Measurements from ENCODE around the gene CST5.
"Not testable (repeated sequence)": the region's sequence is repeated elsewhere in the genome, so short reads cannot be mapped to it uniquely, and the experiment has no call there.

Gene CST5

GRCh38 chr20:23881371-23881770 lies 1.8 kb upstream of the CST5 start:
- TF ChIP-seq MAX (IDR thresholded peaks at IDR 0.05; ENCODE audit: low read depth, low read length) (no peak), CTCF (IDR thresholded peaks at IDR 0.05; ENCODE audit: low read depth, low read length) (no peak), MYC (IDR thresholded peaks at IDR 0.05; ENCODE audit: low read depth, low read length) (no peak), POLR2A (IDR thresholded peaks at IDR 0.05; ENCODE audit: extremely low read depth, insufficient read length) (no peak)
- no peak overlapping the region for H3K4me3 ChIP-seq (ENCODE audit: low read depth, low read length)
- no peak for DNase-seq (ENCODE audit: low read depth)

GRCh38 chr20:23880417-23880816 lies 869 bp upstream of the CST5 start:
- no peak for DNase-seq (ENCODE audit: low read depth)
- H3K4me3 ChIP-seq (ENCODE audit: low read depth, low read length), result no peak overlapping the region
- TF ChIP-seq MAX (IDR thresholded peaks at IDR 0.05; ENCODE audit: low read depth, low read length), result no peak
- no peak for TF ChIP-seq MYC (IDR thresholded peaks at IDR 0.05; ENCODE audit: low read depth, low read length)
- TF ChIP-seq CTCF (IDR thresholded peaks at IDR 0.05; ENCODE audit: low read depth, low read length), result no peak
- no peak for TF ChIP-seq POLR2A (IDR thresholded peaks at IDR 0.05; ENCODE audit: extremely low read depth, insufficient read length)

GRCh38 chr20:23879811-23880374 lies 345 bp upstream of the CST5 start:
- no peak overlapping the region for H3K4me3 ChIP-seq (ENCODE audit: low read depth, low read length)
- peak; percentile 37 for DNase-seq (ENCODE audit: low read depth)

GRCh38 chr20:23878787-23879186 lies 761 bp downstream of the CST5 start:
- TF ChIP-seq MAX (IDR thresholded peaks at IDR 0.05; ENCODE audit: low read depth, low read length) (no peak), POLR2A (IDR thresholded peaks at IDR 0.05; ENCODE audit: extremely low read depth, insufficient read length) (no peak), MYC (IDR thresholded peaks at IDR 0.05; ENCODE audit: low read depth, low read length) (no peak), CTCF (IDR thresholded peaks at IDR 0.05; ENCODE audit: low read depth, low read length) (no peak)
- no peak for DNase-seq (ENCODE audit: low read depth)
- no peak overlapping the region for H3K4me3 ChIP-seq (ENCODE audit: low read depth, low read length)

More at GRCh38 chr20:23879811-23880374, 345 bp upstream of the CST5 start:
- no peak for TF ChIP-seq POLR2A (IDR thresholded peaks at IDR 0.05; ENCODE audit: extremely low read depth, insufficient read length)
- TF ChIP-seq MYC (IDR thresholded peaks at IDR 0.05; ENCODE audit: low read depth, low read length), result no peak
- no peak for TF ChIP-seq CTCF (IDR thresholded peaks at IDR 0.05; ENCODE audit: low read depth, low read length)
- no peak; the same call in 1 of the 2 replicates for TF ChIP-seq MAX (IDR thresholded peaks at IDR 0.05; ENCODE audit: low read depth, low read length)

GRCh38 chr20:23878016-23878542 lies 1.5 kb downstream of the CST5 start:
- H3K4me3 ChIP-seq (ENCODE audit: low read depth, low read length); DNase-seq (ENCODE audit: low read depth): not testable (repeated sequence)

- H3K4me3 ChIP-seq (ENCODE audit: low read depth, low read length), result no peak overlapping the region
- no peak for DNase-seq (ENCODE audit: low read depth)
- TF ChIP-seq MAX (IDR thresholded peaks at IDR 0.05; ENCODE audit: low read depth, low read length), result no peak
Observed at GRCh38 chr20:23877524-23877923, 2.0 kb downstream of the CST5 start.
